Skin epidermis (tissue), 12 donors: ENCODE results near the gene ARMC12.
"Not testable (repeated sequence)": the region's sequence is repeated elsewhere in the genome, so short reads cannot be mapped to it uniquely, and the experiment has no call there.

Experiments used
- H3K27ac ChIP-seq, 21 experiments: fragments of 200-600 bp; sonication (generic) in 11 of 21; one replicate each; pipeline ENCODE4 v1.5.0; 2020; ENCODE audit warnings: mild to moderate bottlenecking in 3 of 21, inconsistent platforms in 2 of 21, moderate library complexity in 2 of 21
- H3K4me3 ChIP-seq, 7 experiments: fragments of 200-600 bp; sonication (generic) in 2 of 7; one replicate each; pipeline ENCODE4 v1.5.0; 2020; ENCODE audit warnings: inconsistent platforms in 2 of 7, mild to moderate bottlenecking in 2 of 7, moderate library complexity in 1 of 7

Gene ARMC12

DNA sequence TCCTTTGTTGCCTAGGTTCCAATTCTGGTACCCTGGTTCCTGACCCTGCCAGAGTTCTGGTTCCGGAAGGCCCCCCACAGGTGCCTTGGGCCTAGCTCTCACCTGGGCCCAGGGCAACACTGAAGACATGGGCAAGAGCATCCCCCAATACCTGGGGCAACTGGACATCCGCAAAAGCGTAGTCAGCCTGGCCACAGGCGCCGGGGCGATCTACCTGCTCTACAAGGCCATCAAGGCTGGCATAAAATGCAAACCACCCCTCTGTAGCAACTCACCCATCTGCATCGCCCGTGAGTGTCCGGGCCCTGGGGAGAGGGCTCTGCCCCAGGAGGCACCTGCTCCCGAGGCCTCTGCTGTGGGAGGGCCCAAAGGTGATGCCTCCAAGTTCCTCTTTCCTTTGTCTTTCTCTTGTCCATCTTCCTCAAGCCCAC is at the start of gene ARMC12:
TSS of gene ARMC12 (plus strand) at position 51 of the 431 bp plus-strand sequence. CDS start at position 128, 77 bp downstream.
- H3K4me3 ChIP-seq, result no peak within 1 kb of the TSS
- H3K27ac ChIP-seq, result peak within 1 kb of the TSS in 4 of 21 experiments; percentile 4 to 41 (median 27)

DNA sequence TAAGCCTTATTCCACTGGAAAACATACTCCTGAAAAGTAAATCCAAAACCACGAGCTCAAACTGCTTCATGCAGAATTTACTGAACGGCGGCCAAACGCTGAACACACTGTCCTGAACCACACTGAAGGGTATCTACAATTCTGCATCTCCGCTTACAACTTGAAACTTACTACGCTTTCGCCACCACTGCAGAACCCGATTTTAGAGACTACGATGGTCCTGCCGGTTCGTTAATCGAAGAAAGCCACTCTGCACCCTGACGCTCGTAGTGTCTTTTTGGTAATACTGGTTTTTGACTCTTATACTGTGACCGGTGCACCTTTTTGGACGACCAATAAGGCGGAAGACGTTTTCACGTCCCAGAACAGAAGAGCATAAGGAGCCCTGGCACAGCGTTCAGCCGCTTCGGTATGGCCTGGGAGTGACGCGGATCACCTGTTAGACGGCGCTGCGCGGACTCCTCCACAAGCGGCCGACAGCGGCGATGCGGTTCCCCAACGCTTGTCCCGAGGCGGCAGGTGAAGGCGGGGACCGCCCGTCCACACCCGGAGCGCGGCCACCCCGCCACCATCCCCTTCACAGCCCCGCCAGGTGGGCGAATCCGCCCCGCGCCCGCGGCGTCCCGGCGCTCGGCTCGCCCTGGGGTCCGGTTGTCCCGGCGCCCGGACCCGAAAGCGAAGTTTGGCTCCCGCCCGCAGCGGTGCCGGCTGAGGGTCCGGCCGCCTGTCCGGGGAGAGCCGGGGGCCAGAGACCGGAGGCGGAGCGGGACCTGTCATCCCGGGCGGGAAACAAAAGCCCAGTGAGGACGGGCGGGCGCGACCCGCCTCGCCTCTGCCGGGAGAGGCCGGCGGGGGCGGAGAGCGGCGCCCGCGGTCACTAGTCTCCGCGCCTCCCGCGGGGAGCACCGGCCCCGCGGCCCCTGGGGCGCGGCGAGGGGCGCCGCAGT is 48.9 kb upstream of the ARMC12 start:
- peak overlapping the region; percentile 55 to 95 (median 86) for H3K4me3 ChIP-seq
- H3K27ac ChIP-seq, result peak overlapping the region; percentile 69 to 97 (median 90)

- Histone ChIP-seq H3K27ac (peak within 1 kb of the TSS; percentile 69 to 97 (median 90)), H3K4me3 (peak within 1 kb of the TSS; percentile 55 to 95 (median 86))
These were observed 48.1 kb upstream of the ARMC12 start, which contains the start of gene FKBP5 for GRCh38 chr6:35688605-35689322. FKBP5 (minus strand) TSS chr6:35688915; CDS start chr6:35642824, 46,091 bp downstream.

DNA sequence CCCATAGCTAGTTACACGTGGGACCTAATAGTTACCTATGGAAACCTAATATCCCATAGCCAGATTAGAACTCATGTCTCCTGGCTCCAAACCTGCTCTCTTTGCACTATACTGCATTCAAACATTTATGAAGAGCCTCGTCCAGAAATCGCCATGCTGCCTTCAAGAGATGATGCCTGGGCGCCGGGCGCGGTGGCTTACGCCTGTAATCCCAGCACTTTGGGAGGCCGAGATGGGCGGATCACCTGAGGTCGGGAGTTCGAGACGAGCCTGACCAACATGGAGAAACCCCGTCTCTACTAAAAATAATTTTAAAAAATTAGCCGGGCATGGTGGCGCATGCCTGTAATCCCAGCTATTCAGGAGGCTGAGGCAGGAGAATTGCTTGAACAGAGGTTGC is 46.8 kb upstream of the ARMC12 start:
- not testable (repeated sequence) for H3K4me3 ChIP-seq
- peak overlapping the region in 1 of 21 experiments; percentile 30 for H3K27ac ChIP-seq

DNA sequence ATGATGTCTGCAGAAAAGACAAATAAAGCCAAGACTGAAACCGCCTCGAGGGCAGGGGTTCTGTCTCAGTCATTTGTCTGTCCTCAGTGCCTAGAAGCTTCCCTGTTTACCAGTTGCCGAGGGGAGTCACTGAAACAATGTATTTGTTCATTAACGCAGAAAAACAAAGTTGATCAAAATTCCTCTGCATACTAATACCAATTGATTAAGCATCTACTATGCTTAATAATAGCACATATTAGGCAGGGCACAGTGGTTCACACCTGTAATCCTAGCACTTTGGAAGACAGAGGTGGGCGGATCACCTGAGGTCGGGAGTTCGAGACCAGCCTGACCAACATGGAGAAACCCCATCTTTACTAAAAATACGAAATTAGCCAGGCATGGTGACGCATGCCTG is 46.3 kb upstream of the ARMC12 start:
- Histone ChIP-seq H3K4me3 (no peak overlapping the region), H3K27ac (peak overlapping the region in 6 of 21 experiments; percentile 30 to 68 (median 48))

GRCh38 chr6:35691027-35691824 is 45.6 kb upstream of the ARMC12 start:
- H3K4me3 ChIP-seq, result no peak overlapping the region
- peak overlapping the region in 17 of 21 experiments; percentile 8 to 69 (median 45) for H3K27ac ChIP-seq

DNA sequence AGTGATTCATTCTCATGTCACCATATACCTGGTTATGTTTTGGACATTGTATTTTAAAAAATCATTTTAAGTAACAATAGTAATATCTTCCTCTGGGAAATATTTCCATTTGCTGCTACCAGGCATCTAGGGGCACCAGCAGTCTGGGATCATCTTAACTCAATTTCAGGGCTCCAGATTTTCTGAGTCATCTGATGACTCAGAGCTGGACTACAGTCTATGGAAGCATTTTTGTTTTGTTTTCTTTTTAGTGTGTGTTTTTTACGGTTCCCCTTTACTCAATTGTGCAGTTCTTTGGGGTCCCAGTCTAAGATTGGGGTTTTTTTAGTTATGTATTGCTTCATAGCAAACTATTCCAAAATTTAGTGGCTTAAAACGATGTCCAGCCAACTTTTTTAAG is 42.4 kb upstream of the ARMC12 start:
- Histone ChIP-seq H3K4me3 (no peak overlapping the region), H3K27ac (no peak overlapping the region)

DNA sequence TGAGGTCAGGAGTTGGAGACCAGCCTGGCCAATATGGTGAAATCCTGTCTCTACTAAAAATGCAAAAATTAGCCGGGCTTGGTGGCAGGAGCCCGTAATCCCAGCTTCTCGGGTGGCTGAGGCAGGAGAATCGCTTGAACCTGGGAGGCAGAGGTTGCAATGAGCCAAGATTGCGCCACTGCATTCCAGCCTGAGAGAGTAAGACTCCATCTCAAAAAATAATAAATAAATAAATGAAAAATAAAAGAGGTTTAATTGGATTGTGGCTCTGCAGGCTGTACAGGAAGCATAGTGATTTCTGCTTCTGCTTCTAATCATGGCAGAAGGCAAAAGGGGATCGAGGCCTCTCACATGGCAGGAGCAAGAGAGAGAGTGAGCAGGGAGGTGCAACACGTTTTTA is 38.4 kb upstream of the ARMC12 start:
- not testable (repeated sequence) for H3K27ac ChIP-seq

DNA sequence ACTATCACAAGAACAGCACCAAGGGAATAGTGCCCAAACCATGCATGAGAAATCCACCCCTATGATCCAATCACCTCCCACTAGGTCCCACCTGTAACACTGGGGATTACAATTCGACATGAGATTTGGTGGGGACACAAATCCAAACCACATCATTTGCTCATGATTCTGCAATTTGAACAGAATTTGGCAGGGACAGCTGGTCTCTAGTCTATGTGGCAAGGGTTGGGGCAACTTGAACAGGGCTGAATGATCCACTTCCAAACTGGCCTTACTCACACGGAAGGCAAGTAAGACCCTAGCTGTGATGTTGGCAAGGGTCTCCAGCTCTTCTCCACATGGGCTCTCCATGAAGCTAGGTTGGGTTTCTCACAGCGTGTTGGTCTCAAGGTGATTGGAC is 38.0 kb upstream of the ARMC12 start:
- Histone ChIP-seq H3K27ac (no peak overlapping the region), H3K4me3 (no peak overlapping the region)

More for the DNA sequence above, 38.4 kb upstream of the ARMC12 start:
- not testable (repeated sequence) for H3K4me3 ChIP-seq

GRCh38 chr6:35703554-35703953 is 33.3 kb upstream of the ARMC12 start:
- H3K27ac ChIP-seq, result no peak overlapping the region
- no peak overlapping the region for H3K4me3 ChIP-seq

DNA sequence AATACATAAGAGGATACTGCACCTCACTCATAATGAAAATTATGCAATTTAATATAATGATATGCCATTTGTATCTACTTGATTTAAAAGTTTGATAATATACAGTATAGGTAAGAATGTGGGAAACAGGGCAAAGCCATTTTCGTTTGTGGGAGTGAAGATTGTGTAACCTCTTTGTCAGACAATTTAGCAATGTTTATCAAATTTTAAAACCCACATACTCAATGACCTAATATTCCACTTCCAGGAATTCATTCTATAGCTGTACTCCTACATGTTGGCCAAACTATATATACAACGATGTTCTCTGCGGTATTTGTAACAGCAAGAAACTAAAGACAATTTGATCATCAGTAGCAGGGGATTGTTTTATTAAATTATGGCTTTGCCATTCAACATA is 30.4 kb upstream of the ARMC12 start:
- H3K27ac ChIP-seq, result no peak overlapping the region
- no peak overlapping the region for H3K4me3 ChIP-seq

- Histone ChIP-seq H3K4me3 (no peak overlapping the region), H3K27ac (no peak overlapping the region)
These were observed 29.0 kb upstream of the ARMC12 start for GRCh38 chr6:35707714-35708407.

DNA sequence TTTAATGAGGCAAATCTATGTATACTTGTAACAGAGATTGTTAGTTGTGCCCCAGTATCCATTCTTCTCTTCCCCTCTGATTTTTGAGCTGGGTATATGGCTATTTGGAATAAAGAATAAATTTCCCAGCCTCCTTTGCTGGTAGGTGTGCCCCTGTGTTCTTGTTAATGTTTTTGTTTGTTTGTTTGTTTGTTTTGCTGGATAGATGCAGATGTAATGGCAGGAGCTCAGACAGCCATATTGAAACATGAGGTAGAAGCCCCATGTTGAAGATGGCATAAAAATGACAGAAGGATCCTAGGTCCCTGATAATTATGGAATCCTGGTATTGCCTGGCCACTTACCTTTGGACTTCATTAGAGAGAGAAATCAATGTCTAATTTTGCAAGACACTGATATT is 28.2 kb upstream of the ARMC12 start:
- Histone ChIP-seq H3K4me3 (no peak overlapping the region), H3K27ac (no peak overlapping the region)

GRCh38 chr6:35710241-35710847 is 26.5 kb upstream of the ARMC12 start:
- Histone ChIP-seq H3K4me3 (no peak overlapping the region), H3K27ac (no peak overlapping the region)

GRCh38 chr6:35711731-35712130 is 25.1 kb upstream of the ARMC12 start:
- Histone ChIP-seq H3K27ac (no peak overlapping the region), H3K4me3 (no peak overlapping the region)

DNA sequence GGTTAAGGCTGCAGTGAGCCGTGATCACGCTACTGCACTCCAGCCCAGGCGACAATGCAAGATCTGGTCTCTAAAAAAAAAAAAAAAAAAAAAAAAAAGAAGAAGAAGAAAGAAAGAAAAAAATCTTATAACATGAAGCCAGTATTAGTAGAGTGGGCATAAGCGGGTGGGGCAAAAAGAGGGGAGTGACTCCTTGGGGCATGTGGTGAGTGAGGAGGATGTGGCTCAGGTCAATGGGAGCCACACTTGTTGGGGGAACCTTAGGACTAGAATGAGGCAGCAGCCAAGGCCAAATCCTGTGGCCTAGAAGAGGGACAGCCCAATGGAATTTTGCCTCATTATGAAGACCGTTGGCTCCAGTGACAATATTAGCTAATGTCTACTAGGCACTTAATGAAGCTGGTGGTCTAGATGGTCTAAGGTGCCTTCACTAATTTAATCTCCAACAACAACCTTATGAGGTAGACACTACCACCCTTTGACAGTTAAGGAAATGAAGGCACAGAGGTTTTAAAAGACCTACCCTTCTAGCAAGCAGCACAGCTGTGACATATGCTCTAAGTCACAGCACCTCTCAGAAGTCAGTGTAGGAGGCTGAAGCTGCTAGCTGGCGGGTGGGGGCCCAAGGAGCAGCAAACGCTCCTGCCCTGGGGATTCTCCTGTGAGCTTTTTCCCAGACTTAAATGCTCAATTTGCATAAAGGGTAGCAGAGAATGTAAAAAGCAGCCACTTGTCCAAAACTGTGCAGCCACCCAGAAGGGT is 23.6 kb upstream of the ARMC12 start:
- no peak overlapping the region for H3K4me3 ChIP-seq
- H3K27ac ChIP-seq, result no peak overlapping the region

DNA sequence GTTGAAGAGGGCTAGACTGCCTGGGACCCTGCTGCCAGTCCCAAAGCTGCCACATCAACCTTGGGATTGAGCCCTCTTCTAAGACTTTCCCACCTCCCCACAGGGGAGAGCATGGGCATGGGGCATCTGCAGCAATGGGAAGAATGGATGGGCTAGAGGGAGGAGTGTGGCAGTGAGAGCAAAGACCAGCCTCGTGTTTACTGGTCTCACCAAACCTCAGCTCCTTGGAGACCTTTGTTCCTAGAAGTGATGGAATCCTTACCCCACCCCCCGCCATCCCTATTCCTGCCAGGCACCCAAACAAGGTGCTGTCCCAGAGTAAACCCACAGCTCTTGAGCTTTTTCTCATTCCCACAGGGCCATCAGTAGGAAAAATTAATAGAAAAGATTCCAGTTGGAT is 20.0 kb upstream of the ARMC12 start:
- Histone ChIP-seq H3K27ac (no peak overlapping the region), H3K4me3 (no peak overlapping the region)
